Measurements from ENCODE around the gene XYLT2.
A peak's percentile ranks its signal among the peaks of the same experiment; 100 is the strongest.
"Not testable (repeated sequence)": the region's sequence is repeated elsewhere in the genome, so short reads cannot be mapped to it uniquely, and the experiment has no call there.

XYLT2 gene

GRCh38 chr17:50397111-50397918 lies 51.4 kb downstream of the XYLT2 start, which contains the start of gene LRRC59:
Gene LRRC59 (minus strand): TSS chr17:50397523. CDS start chr17:50397317, 206 bp downstream.
- DNase-seq: peak; percentile 93

GRCh38 chr17:50397919-50398285 lies 52.0 kb downstream of the XYLT2 start:
- no peak for DNase-seq

- DNase-seq: not testable (repeated sequence)
These were observed 52.7 kb downstream of the XYLT2 start for GRCh38 chr17:50398672-50399071.

- DNase-seq: not testable (repeated sequence)
These were observed 53.7 kb downstream of the XYLT2 start for GRCh38 chr17:50399591-50399990.

GRCh38 chr17:50405351-50405750 lies 59.4 kb downstream of the XYLT2 start:
- DNase-seq: not testable (repeated sequence)

GRCh38 chr17:50406578-50406977 lies 60.7 kb downstream of the XYLT2 start:
- no peak for DNase-seq

GRCh38 chr17:50407921-50408320 lies 62.0 kb downstream of the XYLT2 start:
- DNase-seq: no peak

All from CD4-positive, alpha-beta T cell treated with Interleukin-6 for 4 hours (primary cell).